Measurements from ENCODE around the gene FAM181A.

GRCh38 chr14:93923626-93924025, 3.5 kb upstream of the FAM181A start:
- TF ChIP-seq, protein P1, sequence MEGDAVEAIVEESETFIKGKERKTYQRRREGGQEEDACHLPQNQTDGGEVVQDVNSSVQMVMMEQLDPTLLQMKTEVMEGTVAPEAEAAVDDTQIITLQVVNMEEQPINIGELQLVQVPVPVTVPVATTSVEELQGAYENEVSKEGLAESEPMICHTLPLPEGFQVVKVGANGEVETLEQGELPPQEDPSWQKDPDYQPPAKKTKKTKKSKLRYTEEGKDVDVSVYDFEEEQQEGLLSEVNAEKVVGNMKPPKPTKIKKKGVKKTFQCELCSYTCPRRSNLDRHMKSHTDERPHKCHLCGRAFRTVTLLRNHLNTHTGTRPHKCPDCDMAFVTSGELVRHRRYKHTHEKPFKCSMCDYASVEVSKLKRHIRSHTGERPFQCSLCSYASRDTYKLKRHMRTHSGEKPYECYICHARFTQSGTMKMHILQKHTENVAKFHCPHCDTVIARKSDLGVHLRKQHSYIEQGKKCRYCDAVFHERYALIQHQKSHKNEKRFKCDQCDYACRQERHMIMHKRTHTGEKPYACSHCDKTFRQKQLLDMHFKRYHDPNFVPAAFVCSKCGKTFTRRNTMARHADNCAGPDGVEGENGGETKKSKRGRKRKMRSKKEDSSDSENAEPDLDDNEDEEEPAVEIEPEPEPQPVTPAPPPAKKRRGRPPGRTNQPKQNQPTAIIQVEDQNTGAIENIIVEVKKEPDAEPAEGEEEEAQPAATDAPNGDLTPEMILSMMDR (IDR thresholded peaks at IDR 0.05; ENCODE audit: insufficient read depth, low read length, poor library complexity, severe bottlenecking): no peak
- no peak for TF ChIP-seq EZH2phosphoT487 (conservative IDR thresholded peaks at IDR 0.05; ENCODE audit: low read length)
